Urothelium cell line (cell line): Measurements from ENCODE around the gene TELO2.
A peak's percentile ranks its signal among the peaks of the same experiment; 100 is the strongest.

Experiments
- DNase-seq: peaks from one replicate; pipeline ENCODE4 v3.0.0; 2011; ENCODE audit warnings: low spot score, mixed read lengths
- FAIRE-seq: peaks from 2 replicates; lab custom pipeline; 2011; peaks lifted over from hg19 to GRCh38; lab: Jason Lieb, UNC

Gene TELO2

GRCh38 chr16:1511662-1512569 lies 18.8 kb downstream of the TELO2 start:
- DNase-seq (no peak), FAIRE-seq (no peak)

DNA sequence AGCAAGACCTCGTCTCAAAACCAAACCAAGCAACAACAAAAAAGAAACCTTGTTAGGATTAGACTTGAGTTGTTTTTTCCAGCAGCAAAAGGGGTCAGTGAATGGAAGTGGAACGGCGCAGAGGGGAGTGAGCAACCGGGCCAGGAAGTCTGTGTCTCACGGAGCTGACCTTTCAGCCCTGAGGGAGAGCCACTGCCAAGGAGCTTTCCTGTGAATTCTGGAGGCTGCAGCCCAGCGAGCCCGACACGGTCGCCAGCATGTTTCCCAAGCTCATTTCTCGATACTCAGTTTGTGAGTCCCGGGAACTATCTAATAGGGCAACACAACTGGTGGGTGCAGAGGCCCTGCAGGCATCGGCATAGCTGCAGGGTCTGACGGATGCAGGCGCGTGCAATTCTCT lies 19.6 kb downstream of the TELO2 start:
- FAIRE-seq (no peak), DNase-seq (no peak)

DNA sequence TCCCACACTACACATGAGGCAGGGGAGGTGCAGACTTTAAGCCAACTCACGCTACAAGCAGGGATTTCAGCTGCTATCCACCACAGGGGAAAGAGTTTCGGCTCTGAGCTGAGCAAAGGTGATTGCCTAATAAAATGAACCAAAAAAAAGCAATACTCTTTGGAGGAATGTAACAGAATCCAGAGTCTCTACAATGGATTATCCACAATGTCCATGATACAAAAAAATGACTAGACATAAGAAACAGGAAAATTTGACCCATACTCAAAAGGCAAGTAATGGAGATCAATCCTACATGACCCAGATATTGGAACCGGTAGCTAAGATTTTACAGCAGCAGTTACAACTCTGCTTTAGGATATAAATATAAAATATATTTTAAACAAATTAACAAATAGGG lies 21.3 kb downstream of the TELO2 start:
- FAIRE-seq = no peak

GRCh38 chr16:1518626-1519135 lies 25.5 kb downstream of the TELO2 start:
- FAIRE-seq (peak; percentile 9), DNase-seq (no peak)

More for the DNA sequence above, 21.3 kb downstream of the TELO2 start:
- no peak for DNase-seq

GRCh38 chr16:1519831-1520230 lies 26.7 kb downstream of the TELO2 start:
- DNase-seq (no peak), FAIRE-seq (no peak)

DNA sequence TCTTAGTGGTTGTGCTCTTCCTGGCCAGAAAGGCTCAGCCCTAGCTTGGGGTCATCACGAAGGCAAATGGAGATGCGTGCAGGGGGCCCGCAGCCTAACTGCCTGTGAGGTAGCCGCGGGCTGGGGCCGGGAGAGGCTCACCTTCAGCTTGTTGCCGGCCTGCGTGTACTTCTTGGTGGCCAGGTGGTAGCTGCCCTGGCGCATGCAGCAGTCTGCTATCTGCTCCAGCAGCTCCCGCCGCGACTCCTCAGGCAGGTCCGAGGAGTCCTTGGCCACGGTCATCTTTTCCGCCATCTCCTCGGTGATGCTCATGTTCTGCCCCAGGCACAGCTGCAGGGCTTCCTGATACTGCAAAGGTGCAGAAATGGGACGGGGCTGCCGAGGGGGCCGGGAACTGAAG lies 27.3 kb downstream of the TELO2 start:
- DNase-seq (no peak), FAIRE-seq (no peak)

- no peak for FAIRE-seq
- DNase-seq = no peak
Observed at GRCh38 chr16:1523581-1524245, 30.6 kb downstream of the TELO2 start.

DNA sequence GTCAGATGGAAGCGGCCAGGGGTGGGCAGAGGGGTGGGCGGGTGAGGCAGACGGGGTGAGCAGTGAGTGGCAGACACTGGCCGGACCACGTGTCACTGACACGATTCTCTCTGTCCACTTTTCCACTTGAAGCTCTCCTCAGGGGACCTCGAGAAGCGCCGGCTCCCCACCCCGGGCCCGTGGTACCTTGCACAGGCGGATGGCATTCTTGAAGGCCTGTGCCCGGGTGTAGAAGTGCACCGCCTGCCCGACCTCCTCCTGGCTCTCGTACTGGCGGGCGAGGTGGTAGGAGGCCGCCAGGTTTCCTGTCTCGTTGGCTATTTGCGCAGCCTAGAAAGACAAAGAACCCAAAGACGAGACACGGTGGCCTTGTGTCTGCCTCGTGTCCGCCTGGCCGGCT lies 31.2 kb downstream of the TELO2 start:
- DNase-seq (no peak), FAIRE-seq (no peak)

GRCh38 chr16:1525871-1526607 lies 32.9 kb downstream of the TELO2 start:
- DNase-seq = no peak
- peak; percentile 13 for FAIRE-seq

GRCh38 chr16:1526608-1527555 lies 33.7 kb downstream of the TELO2 start:
- DNase-seq (no peak), FAIRE-seq (no peak)

GRCh38 chr16:1527836-1528811 lies 35.0 kb downstream of the TELO2 start:
- FAIRE-seq (peak; percentile 98), DNase-seq (no peak)

- FAIRE-seq (no peak), DNase-seq (no peak)
Observed at GRCh38 chr16:1528921-1529537, 35.9 kb downstream of the TELO2 start.

DNA sequence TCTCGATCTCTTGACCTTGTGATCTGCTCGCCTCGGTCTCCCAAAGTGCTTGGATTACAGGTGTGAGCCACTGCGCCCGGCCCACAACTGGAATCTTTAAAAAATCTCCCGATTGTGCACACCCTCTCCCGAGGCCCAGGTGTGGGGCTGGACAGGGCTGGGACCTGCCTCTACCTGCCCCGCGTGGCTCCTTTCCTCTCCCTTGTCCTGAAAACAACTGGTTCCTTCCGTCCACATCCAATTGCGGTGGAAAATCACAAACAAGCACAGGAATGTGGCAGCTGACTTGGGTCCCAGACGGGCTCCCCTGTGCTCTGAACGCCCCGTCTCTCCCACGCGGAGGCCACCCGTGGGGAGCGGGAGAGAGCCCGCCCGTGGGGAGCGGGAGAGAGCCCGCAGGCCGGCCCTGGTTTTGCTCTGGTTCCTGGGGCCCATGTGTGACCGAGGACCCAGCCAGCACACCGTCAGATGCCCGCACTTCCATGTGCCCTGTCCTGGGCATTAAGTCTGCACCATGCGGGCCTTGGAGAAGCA lies 37.3 kb downstream of the TELO2 start:
- DNase-seq (no peak), FAIRE-seq (no peak)

DNA sequence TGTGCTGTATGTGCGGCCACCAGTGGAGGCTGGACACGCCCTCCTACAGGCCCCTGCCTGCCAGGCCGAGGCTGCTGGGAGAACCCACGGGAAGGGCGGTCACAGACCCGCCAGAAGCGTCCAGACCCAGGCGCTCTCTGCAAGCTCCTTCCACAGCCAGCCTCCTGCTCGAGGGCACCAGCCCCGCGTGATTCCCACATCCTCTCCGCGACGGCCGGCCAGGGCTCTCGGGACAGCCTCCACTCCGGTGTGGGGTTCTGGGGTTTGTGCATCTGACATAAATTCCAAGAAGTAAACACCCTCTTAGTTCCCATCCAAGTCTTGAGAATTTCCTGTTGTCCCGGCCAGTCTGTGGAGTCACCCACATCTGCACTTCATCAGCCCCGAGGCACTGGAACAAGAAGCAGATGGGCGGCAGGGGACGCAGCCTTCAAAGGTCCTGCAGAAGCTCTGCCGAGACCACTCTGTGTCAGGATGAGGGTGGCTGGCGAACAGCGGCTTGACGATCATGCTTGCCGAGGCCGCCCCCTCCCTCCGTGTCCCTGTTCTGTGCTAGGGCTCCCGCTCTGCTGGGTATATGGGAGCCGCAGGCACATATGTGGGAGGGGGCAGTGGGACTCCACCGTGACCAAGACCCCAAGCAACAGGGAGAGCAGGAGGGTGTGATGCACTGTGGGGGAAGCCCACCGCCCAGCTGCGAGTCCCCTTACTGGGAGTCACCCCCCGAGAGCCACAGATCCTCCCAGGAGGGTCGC lies 37.9 kb downstream of the TELO2 start:
- no peak for DNase-seq
- FAIRE-seq = no peak

DNA sequence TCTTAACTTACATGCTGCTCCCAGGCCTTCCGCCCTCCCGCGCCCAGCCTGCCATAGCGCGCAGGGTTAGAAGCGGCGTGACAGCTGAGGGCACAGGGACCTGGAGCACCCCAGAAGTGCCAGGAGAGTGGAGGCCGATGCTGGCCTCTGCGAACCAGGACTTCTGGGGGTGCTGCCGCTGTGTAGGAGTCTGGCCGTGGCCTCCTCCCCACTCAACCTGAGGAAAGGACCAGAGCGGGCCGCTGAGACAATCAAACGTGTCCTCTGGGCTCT lies 38.4 kb downstream of the TELO2 start:
- FAIRE-seq (no peak), DNase-seq (no peak)

GRCh38 chr16:1532081-1532760 lies 39.1 kb downstream of the TELO2 start:
- FAIRE-seq = no peak
- DNase-seq = no peak

DNA sequence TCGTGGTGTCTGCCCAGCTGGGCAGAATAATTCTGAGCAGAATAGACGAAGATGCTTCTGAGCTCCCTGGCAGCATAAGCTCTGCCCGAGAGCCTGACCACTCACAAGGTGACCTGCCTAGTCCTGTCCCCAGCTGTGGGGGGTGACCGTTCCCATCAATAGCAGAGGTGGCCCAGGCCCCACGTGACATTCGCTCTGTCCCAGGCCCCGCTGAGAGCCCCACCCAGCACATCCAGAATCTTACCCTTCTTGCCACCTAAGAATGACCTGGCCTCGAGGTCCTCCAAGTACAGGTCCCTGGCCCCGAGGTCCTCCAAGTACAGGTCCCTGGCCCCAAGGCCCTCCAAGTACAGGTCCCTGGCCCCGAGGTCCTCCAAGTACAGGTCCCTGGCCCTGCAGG lies 39.6 kb downstream of the TELO2 start:
- FAIRE-seq (no peak), DNase-seq (no peak)
